Neural crest cell (in vitro differentiated cells): ENCODE data around the gene MAP3K20. TPM values are rescaled to one million over a fixed set of nuclear protein-coding genes. Genes with fewer than 3 reads are reported as not detected.

ENCODE experiments used
- DNase-seq: peaks from one replicate; pipeline ENCODE4 v3.0.0; 2021; ENCODE audit warnings: low read depth, mixed read lengths, low spot score
- H3K27ac Mint-ChIP-seq: one replicate; pipeline ENCODE4 v1.8.0; 2021; ENCODE audit warnings: mild to moderate bottlenecking, mixed read lengths; ENCODE audit not compliant: unreplicated experiment
- H3K27me3 Mint-ChIP-seq: 2 replicates; pipeline ENCODE4 v1.8.0; 2021; ENCODE audit warnings: low read depth, mild to moderate bottlenecking, mixed read lengths
- H3K36me3 Mint-ChIP-seq: 2 replicates; pipeline ENCODE4 v1.8.0; 2021; ENCODE audit warnings: low read depth, mild to moderate bottlenecking, mixed read lengths
- H3K4me1 Mint-ChIP-seq: 2 replicates; pipeline ENCODE4 v1.8.0; 2021; ENCODE audit warnings: mixed read lengths
- H3K4me3 Mint-ChIP-seq: one replicate; pipeline ENCODE4 v1.8.0; 2021; ENCODE audit warnings: mild to moderate bottlenecking, mixed read lengths
- H3K9me3 Mint-ChIP-seq: 2 replicates; pipeline ENCODE4 v1.8.0; 2021; ENCODE audit warnings: mixed read lengths
- CTCF ChIP-seq: fragments of 200-600 bp; sonication (generic); conservative IDR thresholded peaks from 2 replicates; pipeline ENCODE4 v1.5.0; 2021; ENCODE audit warnings: antibody characterized with exemption, mild to moderate bottlenecking
- total RNA-seq: library from RNA; stranded (reverse); gene quantifications from 2 replicates; pipeline ENCODE4 v1.2.1, GENCODE V29; 2021

MAP3K20 gene
- total RNA-seq, 1 donor from 2014 or later, result 27.6 TPM

GRCh38 chr2:173238385-173238784 is 162.7 kb downstream of the MAP3K20 start:
- TF ChIP-seq CTCF, result no peak
- Mint-ChIP-seq H3K4me1 (peaks cover 9% of the 10 kb centered on the region), H3K36me3 (peaks cover 17% of the 10 kb centered on the region), H3K27me3 (no peaks in the 10 kb centered on the region), H3K27ac (no peak overlapping the region), H3K9me3 (no peaks in the 10 kb centered on the region), H3K4me3 (no peak overlapping the region)
- no peak for DNase-seq

GRCh38 chr2:173238831-173239230 is 163.2 kb downstream of the MAP3K20 start:
- Mint-ChIP-seq H3K27me3 (no peaks in the 10 kb centered on the region), H3K4me3 (no peak overlapping the region), H3K4me1 (peaks cover 9% of the 10 kb centered on the region), H3K9me3 (no peaks in the 10 kb centered on the region), H3K27ac (no peak overlapping the region), H3K36me3 (peaks cover 17% of the 10 kb centered on the region)
- DNase-seq, result no peak
- TF ChIP-seq CTCF, result no peak

DNA sequence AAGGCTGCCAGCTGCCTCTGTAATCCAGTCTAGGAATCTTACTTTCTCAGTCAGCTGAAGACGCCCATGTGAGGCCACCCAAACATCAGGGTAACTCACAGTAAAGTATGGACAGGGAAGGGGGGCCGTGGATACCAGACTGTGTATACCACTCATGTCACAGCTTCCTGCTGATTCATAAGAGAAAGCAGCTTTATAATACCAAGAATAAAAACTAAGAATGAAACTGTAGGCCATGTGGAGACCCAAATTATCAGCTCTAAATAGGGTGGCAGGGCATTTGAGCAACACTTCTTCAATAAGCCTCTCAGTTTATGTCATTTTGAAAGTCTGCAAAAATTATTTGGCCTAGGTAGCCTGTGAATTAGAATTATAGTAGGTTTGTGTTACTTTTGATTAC is 164.0 kb downstream of the MAP3K20 start:
- no peak for TF ChIP-seq CTCF
- Mint-ChIP-seq H3K27me3 (no peaks in the 10 kb centered on the region), H3K27ac (no peak overlapping the region), H3K9me3 (no peaks in the 10 kb centered on the region), H3K4me3 (no peak overlapping the region), H3K36me3 (peaks cover 11% of the 10 kb centered on the region), H3K4me1 (peaks cover 9% of the 10 kb centered on the region)
- DNase-seq, result no peak

GRCh38 chr2:173240083-173240482 is 164.4 kb downstream of the MAP3K20 start:
- Mint-ChIP-seq H3K4me3 (no peak overlapping the region), H3K27ac (no peak overlapping the region)
- DNase-seq, result no peak

GRCh38 chr2:173241643-173242042 is 166.0 kb downstream of the MAP3K20 start:
- H3K27me3 Mint-ChIP-seq, result no peaks in the 10 kb centered on the region
- peaks cover 6% of the 10 kb centered on the region for H3K36me3 Mint-ChIP-seq
- no peak overlapping the region for H3K27ac Mint-ChIP-seq
- no peak for TF ChIP-seq CTCF
- no peak for DNase-seq
- no peaks in the 10 kb centered on the region for H3K9me3 Mint-ChIP-seq
- no peaks in the 10 kb centered on the region for H3K4me1 Mint-ChIP-seq
- H3K4me3 Mint-ChIP-seq, result no peak overlapping the region

More at GRCh38 chr2:173240083-173240482, 164.4 kb downstream of the MAP3K20 start:
- Mint-ChIP-seq H3K9me3 (no peaks in the 10 kb centered on the region), H3K4me1 (peaks cover 6% of the 10 kb centered on the region), H3K27me3 (no peaks in the 10 kb centered on the region), H3K36me3 (peaks cover 7% of the 10 kb centered on the region)
- TF ChIP-seq CTCF, result no peak

- Mint-ChIP-seq H3K4me1 (peaks cover 12% of the 10 kb centered on the region), H3K9me3 (no peaks in the 10 kb centered on the region), H3K27ac (no peak overlapping the region), H3K27me3 (no peaks in the 10 kb centered on the region), H3K36me3 (peaks cover 3% of the 10 kb centered on the region), H3K4me3 (no peak overlapping the region)
- no peak for DNase-seq
- TF ChIP-seq CTCF, result no peak
These were observed 171.5 kb downstream of the MAP3K20 start for GRCh38 chr2:173247156-173247555.
